Tibial artery (tissue), 4 donors: ENCODE results near the gene NFKBIZ.
A peak's percentile ranks its signal among the peaks of the same experiment; 100 is the strongest.

Experiments
- DNase-seq, 2 donors: peaks; one replicate each; pipeline ENCODE4 v3.0.0-alpha.2; 2019
- H3K27ac ChIP-seq, 2 donors: fragments of 200-600 bp; sonication (generic) in 1 of 2; 1 replicate in 1 of 2; 2 replicates in 1 of 2; pipeline ENCODE4 v1.5.1; 2018 to 2019; ENCODE audit warnings: mild to moderate bottlenecking in 1 of 2
- H3K27me3 ChIP-seq, 2 donors: fragments of 200-600 bp; sonication (generic) in 1 of 2; one replicate each; pipeline versions ENCODE4 v1.5.1 to v1.6.0; 2016 to 2019
- H3K36me3 ChIP-seq, 3 donors: fragments of 200-600 bp; sonication (generic) in 2 of 3; one replicate each; pipeline ENCODE4 v1.5.1; 2016 to 2019; ENCODE audit warnings: mild to moderate bottlenecking in 2 of 3
- H3K4me1 ChIP-seq, 4 donors: fragments of 200-600 bp; sonication (generic) in 2 of 4; 1 replicate in 3 of 4; 2 replicates in 1 of 4; pipeline ENCODE4 v1.5.1; 2016 to 2019
- H3K4me3 ChIP-seq, 2 donors: fragments of 200-600 bp; sonication (generic) in 1 of 2; 1 replicate in 1 of 2; 2 replicates in 1 of 2; pipeline ENCODE4 v1.5.1; 2018 to 2019; ENCODE audit warnings: mild to moderate bottlenecking in 2 of 2
- H3K9me3 ChIP-seq, 3 donors: fragments of 200-600 bp; sonication (generic) in 1 of 3; one replicate each; pipeline ENCODE4 v1.5.1; 2016 to 2019
- CTCF ChIP-seq, 2 experiments: fragments of 200-600 bp in 1 of 2; fragments of 450-650 bp in 1 of 2; IDR thresholded peaks; one replicate each; pipeline ENCODE4 v1.5.1; 2017 to 2019; ENCODE audit warnings: antibody characterized with exemption in 2 of 2, mild to moderate bottlenecking in 1 of 2, moderate library complexity in 1 of 2
- intact Hi-C: fragments of 100-400 bp; cut with DNase I; formaldehyde crosslinking; loops from one replicate; pipeline ENCODE4 v1.15.0; 2023; ENCODE audit warnings: low total_unique reads

Gene NFKBIZ

GRCh38 chr3:101819649-101820206, 29.6 kb upstream of the NFKBIZ start:
- intact Hi-C loops = loop anchor here (5.0 kb wide), 1 partner anchor 33 kb away; no protein-coding TSS in a partner anchor
- Histone ChIP-seq H3K4me3 (no peak overlapping the region), H3K9me3 (no peaks in the 10 kb centered on the region), H3K27ac (no peak overlapping the region), H3K4me1 (peaks cover 0 to 13% (median 0%) of the 10 kb centered on the region in 4 donors), H3K27me3 (no peaks in the 10 kb centered on the region), H3K36me3 (peaks cover 25 to 27% (median 26%) of the 10 kb centered on the region in 3 donors)
- no peak for DNase-seq
- TF ChIP-seq CTCF (IDR thresholded peaks at IDR 0.05) = no peak

GRCh38 chr3:101821503-101821902, 27.8 kb upstream of the NFKBIZ start:
- H3K4me3 ChIP-seq = no peak overlapping the region
- no peak overlapping the region for H3K27ac ChIP-seq
- H3K4me1 ChIP-seq = peaks cover 0 to 25% (median 5%) of the 10 kb centered on the region in 4 donors
- DNase-seq = no peak
- intact Hi-C loops = no loop called here
- no peaks in the 10 kb centered on the region for H3K9me3 ChIP-seq
- H3K27me3 ChIP-seq = no peaks in the 10 kb centered on the region
- TF ChIP-seq CTCF (IDR thresholded peaks at IDR 0.05) = no peak
- H3K36me3 ChIP-seq = peaks cover 25 to 27% (median 26%) of the 10 kb centered on the region in 3 donors

GRCh38 chr3:101823525-101823924, 25.8 kb upstream of the NFKBIZ start:
- Histone ChIP-seq H3K27ac (no peak overlapping the region), H3K36me3 (peaks cover 11 to 12% (median 12%) of the 10 kb centered on the region in 3 donors), H3K9me3 (no peaks in the 10 kb centered on the region), H3K4me3 (no peak overlapping the region), H3K4me1 (peaks cover 0 to 33% (median 9%) of the 10 kb centered on the region in 4 donors), H3K27me3 (no peaks in the 10 kb centered on the region)
- no peak for TF ChIP-seq CTCF (IDR thresholded peaks at IDR 0.05)
- no peak for DNase-seq
- intact Hi-C loops = no loop called here

GRCh38 chr3:101824702-101825101, 24.6 kb upstream of the NFKBIZ start:
- intact Hi-C loops = no loop called here
- no peaks in the 10 kb centered on the region for H3K9me3 ChIP-seq
- peak overlapping the region; percentile 43 to 84 for H3K27ac ChIP-seq
- TF ChIP-seq CTCF (IDR thresholded peaks at IDR 0.05) = no peak
- H3K27me3 ChIP-seq = no peaks in the 10 kb centered on the region
- no peak for DNase-seq
- peaks cover 11 to 12% (median 12%) of the 10 kb centered on the region in 3 donors for H3K36me3 ChIP-seq
- H3K4me1 ChIP-seq = peaks cover 0 to 45% (median 19%) of the 10 kb centered on the region in 4 donors
- no peak overlapping the region for H3K4me3 ChIP-seq

GRCh38 chr3:101825904-101826445, 23.3 kb upstream of the NFKBIZ start:
- intact Hi-C loops = no loop called here
- no peak for DNase-seq
- peaks cover 9 to 12% (median 11%) of the 10 kb centered on the region in 3 donors for H3K36me3 ChIP-seq
- no peak overlapping the region for H3K4me3 ChIP-seq
- no peak for TF ChIP-seq CTCF (IDR thresholded peaks at IDR 0.05)
- H3K4me1 ChIP-seq = peaks cover 0 to 57% (median 25%) of the 10 kb centered on the region in 4 donors
- H3K9me3 ChIP-seq = no peaks in the 10 kb centered on the region
- H3K27ac ChIP-seq = peak overlapping the region; percentile 84 to 90
- no peaks in the 10 kb centered on the region for H3K27me3 ChIP-seq
